Epidermal melanocyte (primary cell): ENCODE data around the gene TRIM36.

Experiments used
- DNase-seq: peaks from one replicate; pipeline ENCODE4 v3.0.0; 2011; ENCODE audit warnings: low spot score; ENCODE audit not compliant: insufficient read length

Gene TRIM36

GRCh38 chr5:115169487-115170133 lies at the start of gene TRIM36:
TRIM36 (minus strand) TSS chr5:115169908; CDS start chr5:115169634, 274 bp downstream.
- peak; percentile 52 for DNase-seq

GRCh38 chr5:115214541-115214940 lies 44.8 kb upstream of the TRIM36 start:
- DNase-seq = no peak

GRCh38 chr5:115209279-115209678 lies 39.6 kb upstream of the TRIM36 start:
- no peak for DNase-seq

- DNase-seq = no peak
Observed at GRCh38 chr5:115202952-115203351, 33.2 kb upstream of the TRIM36 start.

- DNase-seq = no peak
Observed at GRCh38 chr5:115196161-115196560, 26.5 kb upstream of the TRIM36 start.

GRCh38 chr5:115194676-115195075 lies 25.0 kb upstream of the TRIM36 start:
- peak; percentile 37 for DNase-seq

GRCh38 chr5:115193295-115193694 lies 23.6 kb upstream of the TRIM36 start:
- no peak for DNase-seq

GRCh38 chr5:115192098-115192497 lies 22.4 kb upstream of the TRIM36 start:
- no peak for DNase-seq

- DNase-seq = no peak
Observed at GRCh38 chr5:115191474-115192031, 21.8 kb upstream of the TRIM36 start.

GRCh38 chr5:115190388-115190787 lies 20.7 kb upstream of the TRIM36 start:
- no peak for DNase-seq

GRCh38 chr5:115189866-115190265 lies 20.2 kb upstream of the TRIM36 start:
- no peak for DNase-seq

GRCh38 chr5:115186794-115187193 lies 17.1 kb upstream of the TRIM36 start:
- DNase-seq = no peak

GRCh38 chr5:115184770-115185169 lies 15.1 kb upstream of the TRIM36 start:
- no peak for DNase-seq

GRCh38 chr5:115181757-115182156 lies 12.0 kb upstream of the TRIM36 start:
- DNase-seq = no peak

- no peak for DNase-seq
Observed at GRCh38 chr5:115180165-115180709, 10.5 kb upstream of the TRIM36 start.

- DNase-seq = no peak
Observed at GRCh38 chr5:115179394-115180164, 9.9 kb upstream of the TRIM36 start.

GRCh38 chr5:115179030-115179393 lies 9.3 kb upstream of the TRIM36 start:
- DNase-seq = no peak

- no peak for DNase-seq
Observed at GRCh38 chr5:115170929-115171510, 1.3 kb upstream of the TRIM36 start.

- DNase-seq = no peak
Observed at GRCh38 chr5:115170134-115170928, 623 bp upstream of the TRIM36 start.

GRCh38 chr5:115168829-115169486 lies 750 bp downstream of the TRIM36 start:
- no peak for DNase-seq
